SK-N-SH (cell line): ENCODE measurements around the gene KCNT1.

Source experiments
- CTCF ChIP-seq: fragments of 200-600 bp; sonication (generic); IDR thresholded peaks from 2 replicates; pipeline ENCODE4 v1.6.1; 2017; ENCODE audit warnings: antibody characterized with exemption, mild to moderate bottlenecking, moderate library complexity
- EP300 ChIP-seq, 2 experiments: IDR thresholded peaks; 2 replicates each; pipeline versions ENCODE4 v1.4.0 to v1.6.1; 2012; ENCODE audit warnings: borderline replicate concordance in 1 of 2, low read depth in 1 of 2, low read length in 1 of 2
- EZH2phosphoT487 ChIP-seq: fragments of 200-600 bp; sonication (generic); IDR thresholded peaks from 2 replicates; pipeline ENCODE4 v1.6.1; 2017; ENCODE audit warnings: low read depth, mixed run types, mild to moderate bottlenecking, antibody characterized with exemption, moderate library complexity, borderline replicate concordance
- NFIC ChIP-seq: IDR thresholded peaks from 2 replicates; pipeline ENCODE4 v1.4.0; 2012; ENCODE audit warnings: borderline replicate concordance
- NRF1 ChIP-seq: IDR thresholded peaks from 2 replicates; pipeline ENCODE4 v1.6.1; 2012; ENCODE audit warnings: low read depth, mild to moderate bottlenecking, low read length
- SMC3 ChIP-seq: IDR thresholded peaks from 2 replicates; pipeline ENCODE4 v1.6.1; 2012; ENCODE audit warnings: low read depth, low read length, improper control_type of control experiment
- TCF12 ChIP-seq: IDR thresholded peaks from 2 replicates; pipeline ENCODE4 v1.4.0; 2012
- ZBTB33 ChIP-seq: IDR thresholded peaks from 2 replicates; pipeline ENCODE4 v1.4.0; 2012; ENCODE audit warnings: low read depth, borderline replicate concordance

GRCh38 chr9:135718616-135719015 lies 16.6 kb downstream of the KCNT1 start:
- TF ChIP-seq SMC3 = no peak
- TF ChIP-seq NFIC = no peak
- no peak for TF ChIP-seq ZBTB33
- no peak for TF ChIP-seq EP300 (IDR thresholded peaks at IDR 0.05; ENCODE audit: borderline replicate concordance in 1 of 2, low read depth in 1 of 2, low read length in 1 of 2)
- no peak for TF ChIP-seq CTCF
- no peak for TF ChIP-seq NRF1
- no peak for TF ChIP-seq TCF12
- no peak for TF ChIP-seq EZH2phosphoT487
